WTC11 (cell line): ENCODE results near the gene GIPC3. TPM values are rescaled to one million over a fixed set of nuclear protein-coding genes. Genes with fewer than 3 reads are reported as not detected.
A peak's percentile ranks its signal among the peaks of the same experiment; 100 is the strongest.

Source experiments
- AFF4 ChIP-seq: sonication (generic); formaldehyde crosslinking; IDR thresholded peaks from 2 replicates; pipeline ENCODE4 v1.8.1; 2023; ENCODE audit warnings: mild to moderate bottlenecking, missing genetic modification reagents, borderline replicate concordance
- CREM ChIP-seq: sonication (generic); formaldehyde crosslinking; IDR thresholded peaks from 2 replicates; pipeline ENCODE4 v1.8.1; 2022; ENCODE audit warnings: mild to moderate bottlenecking, missing genetic modification reagents, moderate library complexity
- FOXK1 ChIP-seq: sonication (generic); formaldehyde crosslinking; IDR thresholded peaks from 2 replicates; pipeline ENCODE4 v1.8.0; 2022; ENCODE audit warnings: mild to moderate bottlenecking, moderate library complexity, missing genetic modification reagents
- GTF2I ChIP-seq: fragments of 250-450 bp; sonication (Bioruptor Pico); conservative IDR thresholded peaks from 2 replicates; pipeline ENCODE4 v1.4.0; 2021; ENCODE audit warnings: mild to moderate bottlenecking
- HMGXB4 ChIP-seq: sonication (generic); formaldehyde crosslinking; IDR thresholded peaks from 2 replicates; pipeline ENCODE4 v1.8.1; 2023; ENCODE audit warnings: mild to moderate bottlenecking, moderate library complexity, missing genetic modification reagents
- IRF1 ChIP-seq: sonication (generic); formaldehyde crosslinking; IDR thresholded peaks from 2 replicates; pipeline ENCODE4 v1.8.0; 2023; ENCODE audit warnings: missing genetic modification reagents
- NFYB ChIP-seq: sonication (generic); formaldehyde crosslinking; conservative IDR thresholded peaks from 2 replicates; pipeline ENCODE4 v1.8.0; 2022; ENCODE audit warnings: low read depth, missing genetic modification reagents
- PRDM15 ChIP-seq: sonication (generic); formaldehyde crosslinking; IDR thresholded peaks from 2 replicates; pipeline ENCODE4 v1.8.0; 2022; ENCODE audit warnings: missing genetic modification reagents
- RORB ChIP-seq: fragments of 250-450 bp; sonication (Bioruptor Pico); IDR thresholded peaks from 2 replicates; pipeline ENCODE4 v1.9.0; 2021; ENCODE audit warnings: mild to moderate bottlenecking
- SMAD3 ChIP-seq: sonication (generic); formaldehyde crosslinking; IDR thresholded peaks from 2 replicates; pipeline ENCODE4 v1.8.0; 2022; ENCODE audit warnings: missing genetic modification reagents, mild to moderate bottlenecking, borderline replicate concordance
- SP1 ChIP-seq: sonication (generic); formaldehyde crosslinking; conservative IDR thresholded peaks from 2 replicates; pipeline ENCODE4 v1.8.1; 2022; ENCODE audit warnings: missing genetic modification reagents
- STAT6 ChIP-seq: sonication (generic); formaldehyde crosslinking; conservative IDR thresholded peaks from 2 replicates; pipeline ENCODE4 v1.8.1; 2023; ENCODE audit warnings: mild to moderate bottlenecking, low read depth, missing genetic modification reagents, moderate library complexity
- ZNF232 ChIP-seq: sonication (generic); formaldehyde crosslinking; IDR thresholded peaks from 2 replicates; pipeline ENCODE4 v1.8.0; 2022; ENCODE audit warnings: mild to moderate bottlenecking, missing genetic modification reagents
- ZNF281 ChIP-seq: sonication (generic); formaldehyde crosslinking; IDR thresholded peaks from 2 replicates; pipeline ENCODE4 v1.8.0; 2023; ENCODE audit warnings: mild to moderate bottlenecking, missing genetic modification reagents
- ZNF317 ChIP-seq: sonication (generic); formaldehyde crosslinking; IDR thresholded peaks from 2 replicates; pipeline ENCODE4 v1.8.1; 2023; ENCODE audit warnings: low read depth, mild to moderate bottlenecking, moderate library complexity, missing genetic modification reagents, borderline replicate concordance
- ZNF532 ChIP-seq: fragments of 250-450 bp; sonication (Bioruptor Pico); IDR thresholded peaks from 2 replicates; pipeline ENCODE4 v1.9.0; 2021; ENCODE audit warnings: mild to moderate bottlenecking, borderline replicate concordance
- ZNF671 ChIP-seq: fragments of 250-450 bp; sonication (Bioruptor Pico); IDR thresholded peaks from 2 replicates; pipeline ENCODE4 v1.8.0; 2021; ENCODE audit warnings: mild to moderate bottlenecking
- total RNA-seq: library from RNA; stranded (reverse); gene quantifications from 3 replicates; pipeline ENCODE4 v1.2.3, GENCODE V29; 2021

The GIPC3 gene
- total RNA-seq, 1 experiment from 2014 or later = 1.0 TPM

GRCh38 chr19:3557461-3558248, 27.6 kb upstream of the GIPC3 start, which contains the start of gene MFSD12 (continued):
- TF ChIP-seq AFF4 (CRISPR knock-in tag) = no peak
- TF ChIP-seq SMAD3 (CRISPR knock-in tag) = no peak
- TF ChIP-seq ZNF532 (CRISPR knock-in tag) = no peak
- TF ChIP-seq SP1 (CRISPR knock-in tag) = peak; percentile 99
- no peak for TF ChIP-seq PRDM15 (CRISPR knock-in tag)
- TF ChIP-seq RORB (CRISPR knock-in tag) = no peak
- no peak for TF ChIP-seq GTF2I (CRISPR knock-in tag)
- TF ChIP-seq HMGXB4 = peak; percentile 32
- 0 out of 2 replicates have a peak, but pooled peaks have one; percentile 13 for TF ChIP-seq IRF1
- peak; percentile 43; the same call in 1 of the 2 replicates for TF ChIP-seq CREM (CRISPR knock-in tag)
- no peak for TF ChIP-seq ZNF671
- TF ChIP-seq NFYB (CRISPR knock-in tag) = peak; percentile 93
- TF ChIP-seq STAT6 (CRISPR knock-in tag) = no peak
- 0 out of 2 replicates have a peak, but pooled peaks have one; percentile 17 for TF ChIP-seq FOXK1 (CRISPR knock-in tag)
- no peak for TF ChIP-seq ZNF317 (CRISPR knock-in tag)
- TF ChIP-seq ZNF281 (CRISPR knock-in tag) = 0 out of 2 replicates have a peak, but pooled peaks have one; percentile 19
- no peak for TF ChIP-seq ZNF232 (CRISPR knock-in tag)
